Measurements from ENCODE around the gene MED14.
A peak's percentile ranks its signal among the peaks of the same experiment; 100 is the strongest.

Gene MED14

GRCh38 chrX:40729598-40730584, 5.5 kb downstream of the MED14 start:
- DNase-seq, result no peak

DNA sequence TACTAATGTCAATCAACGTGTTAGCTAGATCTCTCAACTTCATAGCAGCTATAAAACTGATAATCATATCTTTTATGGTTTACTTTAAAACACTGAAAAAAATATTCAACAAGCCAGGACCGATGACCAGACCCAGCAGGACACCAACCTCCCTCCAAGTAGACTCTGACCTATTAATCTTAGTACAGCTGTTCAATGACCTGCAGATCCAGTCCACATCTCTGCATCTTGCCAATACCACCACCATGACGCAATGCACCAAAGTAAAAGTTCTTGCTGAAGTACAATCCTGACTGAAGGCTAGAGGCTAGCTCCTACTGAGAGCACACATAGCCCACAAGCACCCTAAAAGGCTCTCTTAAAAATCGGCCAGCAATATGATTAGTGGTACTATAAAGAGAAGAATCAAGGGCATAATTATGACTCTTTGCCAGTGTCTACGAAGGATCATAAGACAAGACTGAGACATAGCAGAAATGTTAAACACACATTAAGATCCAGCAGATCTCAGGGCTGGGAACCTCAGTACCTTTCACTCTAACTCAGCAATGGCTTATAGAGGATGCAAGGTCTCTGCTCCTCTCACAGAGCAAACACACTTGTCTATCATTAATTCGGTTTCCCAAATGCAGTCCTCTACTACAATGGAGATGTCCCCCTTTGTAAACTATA, 7.6 kb downstream of the MED14 start:
- no peak for DNase-seq

DNA sequence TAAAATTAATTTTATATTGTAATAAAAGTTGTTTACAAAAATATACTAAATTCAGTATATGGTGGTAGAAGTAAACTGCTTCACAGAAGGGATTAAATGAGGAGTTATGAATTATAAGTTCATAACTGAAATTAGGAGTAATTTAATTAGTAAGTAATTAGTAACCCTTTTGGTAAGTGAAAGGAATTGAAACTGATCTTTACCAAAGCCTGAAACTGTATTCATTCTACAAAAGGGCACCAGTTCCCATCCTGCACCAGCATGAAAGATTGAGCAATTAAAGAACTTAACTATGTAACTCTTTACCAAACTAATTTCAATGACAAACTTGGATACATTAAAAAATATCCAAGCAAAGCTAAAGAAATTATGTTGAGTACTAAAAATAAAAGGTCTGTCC, 8.2 kb downstream of the MED14 start:
- DNase-seq, result no peak

DNA sequence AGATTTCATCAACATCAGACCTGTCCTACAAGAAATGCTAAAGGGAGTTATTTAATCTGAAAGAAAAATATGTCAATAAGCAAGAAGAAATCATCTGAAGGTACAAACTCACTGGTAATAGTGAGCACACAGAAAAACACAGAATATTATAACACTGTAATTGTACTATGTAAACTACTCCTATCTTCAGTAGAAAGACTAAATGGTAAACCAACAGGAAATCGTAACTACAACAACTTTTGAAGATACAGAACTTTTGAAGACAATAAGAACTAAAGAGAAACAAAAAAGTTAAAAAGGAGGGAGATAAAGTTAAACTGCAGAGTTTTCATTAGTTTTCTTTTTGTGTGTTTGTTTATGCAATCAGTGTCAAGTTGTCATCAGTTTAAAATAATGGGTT, 12.4 kb downstream of the MED14 start:
- no peak for DNase-seq

DNA sequence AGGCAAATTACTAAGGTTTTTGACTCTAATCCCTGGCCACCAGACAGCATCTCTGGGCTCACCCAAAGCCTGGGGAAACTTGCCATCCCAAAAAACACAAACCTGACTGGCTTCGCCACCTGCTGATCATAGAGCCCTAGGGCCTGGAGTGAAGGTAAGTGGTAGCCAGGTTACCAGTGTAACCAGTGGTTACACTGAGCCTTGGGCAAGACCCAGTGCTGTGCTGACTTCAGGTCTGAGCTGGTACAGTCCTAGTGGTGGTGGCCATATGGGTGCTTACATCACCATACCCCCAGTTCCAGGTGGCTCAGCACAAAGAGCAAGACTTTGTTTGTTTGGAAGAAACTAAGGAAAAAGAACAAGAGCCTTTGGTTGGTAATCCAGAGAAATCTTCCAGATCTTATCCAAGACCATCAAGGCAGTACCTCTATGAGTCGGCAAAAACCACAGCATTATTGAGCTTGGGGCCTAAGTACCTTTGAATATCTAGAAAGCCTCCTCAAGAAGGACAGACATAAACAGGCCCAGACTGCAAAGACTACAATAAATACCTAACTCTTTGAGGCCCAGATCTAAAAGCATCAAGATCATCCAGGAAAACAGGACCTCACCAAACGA, 13.7 kb downstream of the MED14 start:
- DNase-seq, result no peak

GRCh38 chrX:40720792-40721191, 14.6 kb downstream of the MED14 start:
- no peak for DNase-seq

GRCh38 chrX:40720339-40720738, 15.0 kb downstream of the MED14 start:
- DNase-seq, result no peak

GRCh38 chrX:40719731-40720130, 15.6 kb downstream of the MED14 start:
- DNase-seq, result no peak

GRCh38 chrX:40719218-40719617, 16.1 kb downstream of the MED14 start:
- no peak for DNase-seq

GRCh38 chrX:40709395-40709794, 25.9 kb downstream of the MED14 start:
- no peak for DNase-seq

- DNase-seq, result no peak
These were observed 29.6 kb downstream of the MED14 start for GRCh38 chrX:40705658-40706312.

GRCh38 chrX:40700640-40701342, 34.6 kb downstream of the MED14 start:
- no peak for DNase-seq

- DNase-seq, result no peak
These were observed 36.5 kb downstream of the MED14 start for GRCh38 chrX:40698851-40699250.

DNA sequence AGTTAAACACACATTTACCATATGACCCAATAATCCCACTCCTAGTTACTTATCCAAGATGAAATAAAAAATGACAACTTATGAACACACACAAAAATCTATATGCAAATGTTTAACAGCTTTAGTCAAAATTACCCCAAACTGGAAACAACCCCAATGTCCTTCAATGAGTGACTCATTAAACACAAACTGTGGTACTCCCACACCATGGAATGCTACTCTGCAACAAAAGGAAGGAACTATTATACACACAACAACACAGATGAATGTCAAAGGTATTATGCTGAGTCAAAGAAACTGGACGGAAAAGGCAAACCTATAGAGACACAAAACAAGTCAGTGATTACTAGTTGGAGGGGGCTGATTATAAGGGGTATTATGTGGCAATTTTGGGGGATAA, 40.5 kb downstream of the MED14 start:
- no peak for DNase-seq

DNA sequence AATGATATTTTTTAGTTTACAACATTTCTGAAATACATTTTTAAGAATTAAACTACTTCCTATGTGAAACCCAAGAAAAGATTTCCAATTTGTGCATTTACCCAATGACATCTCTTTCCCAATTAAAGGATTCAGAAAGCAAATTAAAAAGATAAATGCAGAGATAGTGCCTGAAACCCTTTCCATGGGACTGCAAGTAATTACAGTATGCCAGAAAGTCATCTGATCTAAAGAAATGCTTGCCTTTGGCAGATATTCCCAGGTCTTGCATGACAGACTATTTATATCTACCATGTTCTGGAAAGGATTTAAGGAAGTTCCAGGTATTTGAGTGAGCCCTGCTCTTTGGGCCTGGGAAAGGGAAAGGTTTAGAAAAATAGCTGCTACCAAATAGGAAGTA, 46.4 kb downstream of the MED14 start:
- no peak for DNase-seq

DNA sequence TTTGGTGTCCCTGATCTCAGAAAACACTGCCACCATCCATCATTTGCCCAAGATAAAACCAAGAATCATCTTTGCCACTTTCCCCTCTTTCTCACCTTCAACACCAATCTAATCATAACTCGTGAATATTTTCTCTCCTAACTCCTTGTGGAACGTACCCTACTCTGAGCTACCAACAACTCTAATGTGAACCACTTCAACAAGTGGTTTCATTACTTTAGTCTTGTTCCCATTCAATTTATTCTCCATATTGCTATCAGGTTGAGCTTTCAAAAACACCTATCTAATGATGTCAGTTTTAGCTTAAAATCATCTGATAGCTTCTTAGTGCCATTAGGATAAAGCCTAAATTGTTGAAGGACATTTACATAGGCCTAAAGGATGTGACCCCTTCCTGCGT, 48.2 kb downstream of the MED14 start:
- no peak for DNase-seq

DNA sequence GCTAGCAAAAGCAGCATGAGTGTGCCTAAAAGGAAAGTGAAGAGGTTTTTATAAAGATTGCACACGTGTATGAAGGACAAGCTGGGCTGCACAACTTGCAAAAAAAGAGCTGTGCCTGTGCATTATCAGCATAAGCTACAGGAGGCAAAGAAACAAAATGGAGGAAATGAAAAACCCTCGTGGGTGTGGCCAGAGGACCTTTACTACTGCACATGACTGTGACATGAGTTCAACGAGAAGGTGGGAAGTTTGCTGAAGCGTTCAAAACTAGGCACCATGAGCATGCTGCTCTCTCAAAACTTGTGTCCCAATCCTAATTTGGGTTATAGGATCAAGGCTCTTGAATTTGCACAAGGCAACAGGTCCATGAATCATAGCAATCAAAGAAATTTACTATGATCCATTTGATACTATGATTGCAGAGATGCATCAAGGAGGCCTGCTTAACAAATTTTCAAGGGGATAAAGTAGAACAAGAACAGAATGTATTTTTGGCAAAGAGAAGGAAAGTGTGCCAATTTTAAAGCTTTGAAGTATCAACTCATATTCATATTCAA, 49.9 kb downstream of the MED14 start:
- DNase-seq, result no peak

- no peak for DNase-seq
These were observed 51.2 kb downstream of the MED14 start for GRCh38 chrX:40684092-40684491.

- no peak for DNase-seq
These were observed 52.1 kb downstream of the MED14 start for GRCh38 chrX:40683245-40683644.

DNA sequence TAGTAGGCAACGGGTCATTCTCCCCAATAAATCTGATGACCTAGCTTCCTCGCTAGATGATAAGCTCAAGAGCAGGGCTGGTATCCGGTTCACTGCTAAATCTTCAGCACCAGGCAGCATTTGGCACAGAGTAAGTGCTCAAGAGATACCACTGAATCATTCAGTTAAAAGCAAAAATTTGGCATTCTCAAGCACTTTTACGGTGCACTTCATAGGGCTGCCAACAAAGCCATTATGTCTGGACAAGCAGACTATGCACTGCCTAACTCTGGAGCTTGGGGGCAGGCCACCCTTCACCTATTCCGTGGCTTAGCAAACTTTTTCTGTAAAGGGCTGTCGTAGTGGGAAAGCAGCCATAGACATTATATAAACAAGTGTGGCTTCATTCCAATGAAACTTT, 64.2 kb downstream of the MED14 start:
- DNase-seq, result no peak

- DNase-seq, result peak in 1 of 2 experiments; percentile 12
These were observed 71.3 kb downstream of the MED14 start for GRCh38 chrX:40663880-40664630.

Data from NCI-H526 (cell line).